ENCODE results near the gene CLDN6.
"Not testable (repeated sequence)": the region's sequence is repeated elsewhere in the genome, so short reads cannot be mapped to it uniquely, and the experiment has no call there.

The CLDN6 gene

GRCh38 chr16:3017794-3018506, at the start of gene CLDN6:
Gene CLDN6 (minus strand): TSS chr16:3018183. CDS start chr16:3016021, 2,162 bp downstream.
- no peak for DNase-seq

- DNase-seq: no peak
These were observed 48.4 kb upstream of the CLDN6 start for GRCh38 chr16:3066440-3066748.

GRCh38 chr16:3065742-3066439, 47.9 kb upstream of the CLDN6 start:
- no peak for DNase-seq

- DNase-seq: no peak
These were observed 47.2 kb upstream of the CLDN6 start, which contains the start of gene IL32 for GRCh38 chr16:3065069-3065741. Gene IL32 (plus strand): TSS chr16:3065640. CDS start chr16:3065812, 172 bp downstream.

- DNase-seq: no peak
These were observed 45.8 kb upstream of the CLDN6 start for GRCh38 chr16:3063625-3064386.

GRCh38 chr16:3062553-3062952, 44.6 kb upstream of the CLDN6 start:
- DNase-seq: no peak

GRCh38 chr16:3060339-3061127, 42.5 kb upstream of the CLDN6 start:
- no peak for DNase-seq

- no peak for DNase-seq
These were observed 41.8 kb upstream of the CLDN6 start for GRCh38 chr16:3059723-3060242.

GRCh38 chr16:3059041-3059722, 41.2 kb upstream of the CLDN6 start:
- peak; percentile 34 for DNase-seq

- DNase-seq: no peak
These were observed 40.4 kb upstream of the CLDN6 start for GRCh38 chr16:3058139-3059030.

GRCh38 chr16:3057181-3058138, 39.5 kb upstream of the CLDN6 start:
- no peak for DNase-seq

GRCh38 chr16:3056336-3057180, 38.6 kb upstream of the CLDN6 start:
- no peak for DNase-seq

GRCh38 chr16:3055734-3056115, 37.7 kb upstream of the CLDN6 start:
- not testable (repeated sequence) for DNase-seq

- no peak for DNase-seq
These were observed 37.2 kb upstream of the CLDN6 start for GRCh38 chr16:3054965-3055733.

GRCh38 chr16:3053330-3053710, 35.3 kb upstream of the CLDN6 start:
- DNase-seq: not testable (repeated sequence)

GRCh38 chr16:3052571-3053329, 34.8 kb upstream of the CLDN6 start:
- DNase-seq: not testable (repeated sequence)

- DNase-seq: no peak
These were observed 33.5 kb upstream of the CLDN6 start for GRCh38 chr16:3051494-3051893.
